Colonic mucosa (tissue), 4 donors: Measurements from ENCODE around the gene CCDC134. TPM values are rescaled to one million over a fixed set of nuclear protein-coding genes. Genes with fewer than 3 reads are reported as not detected.
A peak's percentile ranks its signal among the peaks of the same experiment; 100 is the strongest.
"Not testable (repeated sequence)": the region's sequence is repeated elsewhere in the genome, so short reads cannot be mapped to it uniquely, and the experiment has no call there.

Source experiments
- DNase-seq: peaks from one replicate; pipeline ENCODE4 v3.0.0-alpha.2; 2020
- H3K27ac ChIP-seq: fragments of 200-600 bp; one replicate; pipeline ENCODE4 v1.8.0; 2021
- H3K27me3 ChIP-seq: fragments of 200-600 bp; one replicate; pipeline ENCODE4 v1.8.0; 2021
- H3K36me3 ChIP-seq: fragments of 200-600 bp; one replicate; pipeline ENCODE4 v1.8.0; 2021
- H3K4me1 ChIP-seq: fragments of 200-600 bp; one replicate; pipeline ENCODE4 v1.8.0; 2021; ENCODE audit warnings: mild to moderate bottlenecking
- H3K4me3 ChIP-seq: fragments of 200-600 bp; one replicate; pipeline ENCODE4 v1.8.0; 2021
- H3K9ac ChIP-seq, 2 donors: one replicate each; pipeline ENCODE4 v1.7.0; 2013; ENCODE audit warnings: control low read depth in 2 of 2, low read depth in 2 of 2, low read length in 2 of 2
- H3K9me3 ChIP-seq: fragments of 200-600 bp; one replicate; pipeline ENCODE4 v1.8.0; 2021
- intact Hi-C: fragments of 100-400 bp; cut with DNase I; formaldehyde crosslinking; loops from one replicate; pipeline ENCODE4 v1.14.1; 2022
- total RNA-seq, 2 donors: library from RNA; stranded (reverse); fragmentation: NEBNext Ultra II Directional in 1 of 2; extraction: Animal tissue kit (Norgen Biotek cat#: 25700) in 1 of 2; gene quantifications; one replicate each; pipeline ENCODE4 v1.2.1, GENCODE V29; 2021
- TF ChIP-seq, protein P1 (sequence below): fragments of 200-600 bp; IDR thresholded peaks from one replicate; pipeline ENCODE4 v1.8.0; 2022; ENCODE audit warnings: antibody characterized with exemption, mild to moderate bottlenecking
- donor health status: healthy.
- donor health status: DM: no; HTN: no; CAD: no.
- donor health status: DM: no; HTN: no; CAD: no.

CCDC134 gene
- total RNA-seq, 2 donors from 2014 or later, result 9.3 to 18.8 TPM

DNA sequence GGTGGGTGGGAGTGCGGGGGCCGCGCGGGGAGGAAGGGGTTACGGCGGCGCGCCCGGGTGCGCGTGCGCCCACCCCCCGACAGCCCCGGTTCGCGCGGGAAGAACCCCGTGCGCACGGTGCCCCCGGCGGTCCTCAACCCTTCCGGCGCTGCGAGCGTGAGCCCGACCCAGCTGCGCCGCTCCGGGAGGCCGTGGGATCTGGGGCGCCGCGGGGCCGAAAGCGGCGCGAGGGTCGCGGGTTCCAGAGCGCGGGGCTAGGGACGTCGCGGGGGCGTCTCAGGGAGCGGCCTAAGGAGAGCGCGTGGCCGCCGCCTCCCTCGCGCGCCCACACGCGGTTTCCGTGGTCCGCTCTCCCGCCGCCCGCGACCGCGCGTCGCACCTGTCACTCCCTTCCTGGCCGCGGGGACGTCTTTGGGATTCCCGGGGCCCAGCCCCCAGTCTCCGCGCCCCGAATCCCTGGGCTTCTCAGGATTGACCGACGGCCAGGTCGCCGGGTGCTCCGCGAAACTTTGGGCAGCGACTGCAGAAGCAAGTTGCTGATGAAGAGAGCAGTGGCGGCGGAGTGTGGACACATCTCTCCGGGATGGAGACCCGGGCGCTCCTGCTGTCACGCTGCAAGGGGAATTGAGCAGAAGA, 33.0 kb downstream of the CCDC134 start:
- H3K9ac ChIP-seq, result peak overlapping the region; percentile 94 to 96
- H3K36me3 ChIP-seq, result no peaks in the 10 kb centered on the region
- H3K4me1 ChIP-seq, result peaks cover 4% of the 10 kb centered on the region
- no peaks in the 10 kb centered on the region for H3K9me3 ChIP-seq
- intact Hi-C loops, result no loop called here
- no peaks in the 10 kb centered on the region for H3K27me3 ChIP-seq
- DNase-seq, result peak; percentile 57
- peak overlapping the region; percentile 92 for H3K27ac ChIP-seq
- TF ChIP-seq, protein P1, sequence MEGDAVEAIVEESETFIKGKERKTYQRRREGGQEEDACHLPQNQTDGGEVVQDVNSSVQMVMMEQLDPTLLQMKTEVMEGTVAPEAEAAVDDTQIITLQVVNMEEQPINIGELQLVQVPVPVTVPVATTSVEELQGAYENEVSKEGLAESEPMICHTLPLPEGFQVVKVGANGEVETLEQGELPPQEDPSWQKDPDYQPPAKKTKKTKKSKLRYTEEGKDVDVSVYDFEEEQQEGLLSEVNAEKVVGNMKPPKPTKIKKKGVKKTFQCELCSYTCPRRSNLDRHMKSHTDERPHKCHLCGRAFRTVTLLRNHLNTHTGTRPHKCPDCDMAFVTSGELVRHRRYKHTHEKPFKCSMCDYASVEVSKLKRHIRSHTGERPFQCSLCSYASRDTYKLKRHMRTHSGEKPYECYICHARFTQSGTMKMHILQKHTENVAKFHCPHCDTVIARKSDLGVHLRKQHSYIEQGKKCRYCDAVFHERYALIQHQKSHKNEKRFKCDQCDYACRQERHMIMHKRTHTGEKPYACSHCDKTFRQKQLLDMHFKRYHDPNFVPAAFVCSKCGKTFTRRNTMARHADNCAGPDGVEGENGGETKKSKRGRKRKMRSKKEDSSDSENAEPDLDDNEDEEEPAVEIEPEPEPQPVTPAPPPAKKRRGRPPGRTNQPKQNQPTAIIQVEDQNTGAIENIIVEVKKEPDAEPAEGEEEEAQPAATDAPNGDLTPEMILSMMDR, result no peak
- peak overlapping the region; percentile 96 for H3K4me3 ChIP-seq

DNA sequence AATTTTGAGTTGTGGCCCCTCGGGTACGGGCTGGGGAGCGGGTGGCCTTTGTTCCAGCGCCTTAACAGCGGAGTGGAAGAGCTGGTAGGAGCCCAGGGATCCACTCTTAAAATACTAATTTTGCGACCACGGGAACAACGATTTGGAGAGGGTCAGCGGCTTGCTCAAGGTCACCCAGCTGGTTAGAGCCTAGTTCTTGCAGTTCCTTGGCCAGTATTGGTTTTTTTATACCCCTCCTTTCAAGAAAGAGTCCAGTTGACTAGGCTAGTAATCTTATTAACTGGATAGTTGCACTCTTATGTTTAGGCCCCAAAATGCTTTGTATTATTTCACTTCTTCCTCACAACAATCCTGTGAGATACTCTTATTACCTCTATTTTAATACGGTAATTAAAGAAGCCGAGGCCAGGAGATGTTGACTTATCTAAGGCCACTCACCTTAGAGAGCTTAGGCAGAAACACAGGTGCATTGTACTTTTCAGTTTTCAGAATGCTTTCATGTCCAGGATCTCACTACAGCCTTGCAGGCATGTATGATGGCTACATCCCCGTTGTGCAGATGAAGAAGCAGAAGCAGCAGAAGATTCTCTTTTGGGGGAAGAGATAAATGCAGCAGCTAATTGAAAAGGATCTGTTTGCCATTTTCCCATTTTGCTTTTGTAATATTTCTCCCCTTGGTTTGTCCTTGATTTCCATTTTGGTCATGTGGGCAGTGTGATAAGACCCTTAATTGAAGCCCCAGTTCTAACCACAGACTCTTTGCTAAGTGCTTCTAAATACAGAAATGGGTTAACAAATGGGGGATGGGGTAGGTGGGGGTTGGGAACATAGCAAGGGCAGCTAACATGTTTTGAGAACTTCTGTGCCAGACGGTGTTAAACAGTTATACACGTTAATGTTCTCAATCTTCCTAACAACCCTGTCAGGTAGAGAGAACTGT, 33.8 kb downstream of the CCDC134 start:
- H3K27ac ChIP-seq, result peak overlapping the region; percentile 92
- intact Hi-C loops, result no loop called here
- DNase-seq, result no peak
- H3K9ac ChIP-seq, result peak overlapping the region; percentile 94 to 96
- H3K4me3 ChIP-seq, result peak overlapping the region; percentile 96
- no peaks in the 10 kb centered on the region for H3K27me3 ChIP-seq
- H3K36me3 ChIP-seq, result no peaks in the 10 kb centered on the region
- TF ChIP-seq, protein P1, result no peak
- H3K4me1 ChIP-seq, result peaks cover 4% of the 10 kb centered on the region
- H3K9me3 ChIP-seq, result no peaks in the 10 kb centered on the region

DNA sequence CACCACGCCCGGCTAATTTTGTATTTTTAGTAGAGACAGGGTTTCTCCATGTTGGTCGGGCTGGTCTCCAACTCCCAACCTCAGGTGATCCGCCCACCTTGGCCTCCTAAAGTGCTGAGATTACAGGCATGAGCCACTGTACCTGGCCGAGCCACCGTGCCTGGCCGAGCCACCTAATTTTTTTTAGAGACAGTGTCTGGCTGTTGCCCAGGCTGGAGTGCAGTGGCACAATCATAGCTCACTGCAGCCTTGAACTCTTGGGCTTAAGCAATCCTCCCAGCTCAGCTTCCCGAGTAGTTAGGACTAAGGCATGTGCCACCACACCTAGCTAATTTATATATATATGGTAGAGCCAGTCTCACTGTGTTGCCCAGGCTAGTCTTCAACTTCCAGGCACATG, 35.0 kb downstream of the CCDC134 start:
- H3K9me3 ChIP-seq, H3K36me3 ChIP-seq, H3K4me3 ChIP-seq, H3K4me1 ChIP-seq, intact Hi-C loops, H3K9ac ChIP-seq, H3K27me3 ChIP-seq, DNase-seq: not testable (repeated sequence)
- H3K27ac ChIP-seq, result peak overlapping the region; percentile 26

DNA sequence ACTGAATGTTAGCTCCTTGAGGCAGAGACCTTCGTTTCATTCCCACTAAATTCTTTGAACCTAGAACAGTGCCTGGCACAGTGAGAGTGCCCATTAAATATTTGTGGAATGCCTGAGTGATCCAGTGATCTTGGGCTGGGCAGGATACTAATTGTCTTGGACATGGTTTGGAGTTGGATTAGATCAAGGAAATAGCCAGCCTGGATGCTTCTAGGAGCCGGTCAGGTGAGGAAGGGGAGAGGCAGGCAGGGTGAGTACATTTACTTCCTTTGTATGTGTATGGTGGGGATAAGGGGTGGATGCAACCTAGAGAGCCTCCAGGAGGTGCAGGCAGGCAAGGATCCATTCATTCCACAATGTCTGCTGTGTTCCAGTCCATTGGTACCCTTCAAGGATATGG, 36.1 kb downstream of the CCDC134 start:
- no peaks in the 10 kb centered on the region for H3K36me3 ChIP-seq
- peaks cover 11% of the 10 kb centered on the region for H3K4me1 ChIP-seq
- H3K27ac ChIP-seq, result no peak overlapping the region
- TF ChIP-seq, protein P1, result no peak
- no peaks in the 10 kb centered on the region for H3K9me3 ChIP-seq
- H3K27me3 ChIP-seq, result no peaks in the 10 kb centered on the region
- H3K4me3 ChIP-seq, result no peak overlapping the region
- no peak overlapping the region for H3K9ac ChIP-seq
- DNase-seq, result no peak
- intact Hi-C loops, result no loop called here

DNA sequence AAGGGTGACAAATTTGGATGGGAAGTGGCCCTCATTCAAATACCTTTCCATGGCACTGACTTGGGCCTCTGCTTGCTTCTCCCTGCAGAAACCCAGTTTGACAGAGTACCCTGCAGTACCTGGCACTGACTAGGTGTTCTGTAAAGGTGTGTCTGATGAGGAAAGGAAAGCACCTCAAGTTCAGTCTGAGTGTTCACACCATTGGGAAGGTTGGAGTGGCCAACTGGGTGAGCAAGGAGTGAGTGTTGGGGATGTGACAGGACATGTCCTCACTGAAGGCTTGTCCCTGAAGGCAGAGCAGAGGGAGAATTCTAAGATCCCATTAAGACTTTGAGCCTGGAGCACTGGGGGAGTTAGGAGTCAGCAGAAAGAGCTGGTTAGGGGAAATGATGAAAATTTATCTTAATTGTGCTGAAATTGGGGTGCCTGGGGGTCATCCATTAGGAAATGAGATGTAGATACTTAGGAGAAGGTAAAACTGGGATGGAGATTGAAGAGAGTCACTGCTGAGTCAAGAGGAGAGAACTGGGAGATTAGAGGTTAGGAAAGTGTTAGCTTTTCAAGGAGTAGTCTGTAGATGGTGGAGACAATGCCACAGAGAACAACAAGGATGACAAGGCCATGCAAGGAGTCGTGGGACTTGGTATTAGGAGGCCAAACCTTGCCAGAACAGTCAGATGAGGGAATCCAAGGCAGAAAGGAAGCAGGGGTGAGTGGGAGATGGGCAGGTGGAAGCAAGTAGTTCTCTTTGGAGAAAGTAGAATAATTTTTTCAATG, 38.6 kb downstream of the CCDC134 start:
- intact Hi-C loops, result no loop called here
- Histone ChIP-seq H3K4me3 (no peak overlapping the region), H3K4me1 (peaks cover 21% of the 10 kb centered on the region), H3K27ac (peak overlapping the region; percentile 24), H3K27me3 (no peaks in the 10 kb centered on the region), H3K9me3 (no peaks in the 10 kb centered on the region), H3K9ac (no peak overlapping the region), H3K36me3 (no peaks in the 10 kb centered on the region)
- DNase-seq, result no peak
- TF ChIP-seq, protein P1, result no peak
